Endothelial cell of umbilical vein (primary cell): ENCODE results near the gene AQP3. TPM values are rescaled to one million over a fixed set of nuclear protein-coding genes. Genes with fewer than 3 reads are reported as not detected.

Source experiments
- BruUV-seq: library from RNA; stranded (reverse); fragments of 400-500 nt; replicated peaks from 2 replicates; lab custom pipeline; 2021; lab: Mats Ljungman, UMichigan
- CTCF ChIA-PET: fragments of 300-600, 350-600 bp; sonication (Branson Sonifier 250); formaldehyde crosslinking; loops from one replicate; lab custom pipeline; 2021; ENCODE audit warnings: antibody characterized with exemption, inconsistent platforms; lab: Charles Lee
- POLR2A ChIA-PET: fragments of 300-600, 350-600 bp; sonication (Branson Sonifier 250); formaldehyde crosslinking; loops from one replicate; lab custom pipeline; 2021; ENCODE audit warnings: antibody characterized with exemption, inconsistent platforms; lab: Charles Lee
- DNase-seq: peaks from one replicate; pipeline ENCODE4 v3.0.0-alpha.2; 2011; ENCODE audit warnings: low read depth, low spot score
- FAIRE-seq: peaks from 2 replicates; lab custom pipeline; 2011; peaks lifted over from hg19 to GRCh38; lab: Jason Lieb, UNC
- H2AFZ ChIP-seq: 2 replicates; pipeline ENCODE4 v1.6.0; 2012; ENCODE audit warnings: low read depth, low read length, control low read depth, inconsistent platforms
- H3K27ac ChIP-seq: 2 replicates; pipeline ENCODE4 v1.5.1; 2011; ENCODE audit warnings: low read depth, mild to moderate bottlenecking, control low read depth, low read length, moderate library complexity; ENCODE audit not compliant: insufficient read depth
- H3K27me3 ChIP-seq, 2 experiments: 2 replicates each; pipeline versions ENCODE4 v1.6.0 to v1.6.1; 2011; ENCODE audit warnings: low read length in 2 of 2, mixed read lengths in 1 of 2; ENCODE audit not compliant: control insufficient read depth in 2 of 2, insufficient read depth in 2 of 2
- H3K36me3 ChIP-seq, 2 experiments: 2 replicates in 1 of 2; 3 replicates in 1 of 2; pipeline ENCODE4 v1.5.1; 2011; ENCODE audit warnings: low read length in 2 of 2, mild to moderate bottlenecking in 1 of 2, moderate library complexity in 1 of 2; ENCODE audit not compliant: control insufficient read depth in 2 of 2, insufficient read depth in 2 of 2; ENCODE audit errors: extremely low read depth in 1 of 2
- H3K4me1 ChIP-seq: 3 replicates; pipeline ENCODE4 v1.5.1; 2011; ENCODE audit warnings: mild to moderate bottlenecking, low read length; ENCODE audit not compliant: control insufficient read depth, insufficient read depth; ENCODE audit errors: extremely low read depth
- H3K4me2 ChIP-seq: 2 replicates; pipeline ENCODE4 v1.6.1; 2011; ENCODE audit warnings: low read length, control low read depth, mixed read lengths; ENCODE audit not compliant: insufficient read depth
- H3K4me3 ChIP-seq, 3 experiments: fragments of 200-600 bp in 1 of 3; sonication (generic), shearing (Covaris generic) in 1 of 3; replicated peaks in 1 of 3; 2 replicates each; pipeline ENCODE4 v1.5.1; 2011 to 2016; ENCODE audit warnings: control low read depth in 3 of 3, low read length in 3 of 3, mild to moderate bottlenecking in 2 of 3, inconsistent platforms in 1 of 3, low read depth in 1 of 3, moderate library complexity in 1 of 3; ENCODE audit not compliant: insufficient read depth in 1 of 3
- H3K79me2 ChIP-seq: 2 replicates; pipeline ENCODE4 v1.6.0; 2012; ENCODE audit warnings: low read length, inconsistent platforms; ENCODE audit not compliant: control insufficient read depth, insufficient read depth
- H3K9ac ChIP-seq: replicated peaks from 2 replicates; pipeline ENCODE3; 2011; ENCODE audit warnings: low read length, control low read depth; ENCODE audit not compliant: insufficient read depth; ENCODE audit errors: extremely low read depth
- H3K9me1 ChIP-seq: replicated peaks from 3 replicates; pipeline ENCODE4 v1.6.0; 2011; ENCODE audit warnings: mild to moderate bottlenecking, low read length; ENCODE audit not compliant: control insufficient read depth, insufficient read depth; ENCODE audit errors: extremely low read depth
- H3K9me3 ChIP-seq: replicated peaks from 2 replicates; pipeline ENCODE4 v1.5.1; 2012; ENCODE audit warnings: low read length, inconsistent platforms; ENCODE audit not compliant: control insufficient read depth, insufficient read depth
- H4K20me1 ChIP-seq: replicated peaks from 2 replicates; pipeline ENCODE3; 2011; ENCODE audit warnings: mild to moderate bottlenecking, low read length; ENCODE audit not compliant: control insufficient read depth, insufficient read depth; ENCODE audit errors: extremely low read depth
- CTCF ChIP-seq, 2 donors: IDR thresholded peaks; 1 replicate in 1 of 2; 2 replicates in 1 of 2; pipeline ENCODE4 v1.5.1; 2011; ENCODE audit warnings: low read length in 2 of 2, mild to moderate bottlenecking in 2 of 2, moderate library complexity in 2 of 2, control low read depth in 1 of 2, inconsistent platforms in 1 of 2, low read depth in 1 of 2; ENCODE audit not compliant: insufficient read depth in 1 of 2; ENCODE audit errors: extremely low read depth in 1 of 2
- EZH2 ChIP-seq: IDR thresholded peaks from 2 replicates; pipeline ENCODE4 v1.6.1; 2012; ENCODE audit warnings: borderline replicate concordance, low read depth, mild to moderate bottlenecking, moderate library complexity, low read length, inconsistent platforms; ENCODE audit not compliant: severe bottlenecking
- FOS ChIP-seq: IDR thresholded peaks from 2 replicates; pipeline ENCODE4 v1.6.1; 2011; ENCODE audit warnings: mild to moderate bottlenecking, low read length, moderate library complexity, borderline replicate concordance; ENCODE audit not compliant: insufficient read depth
- GATA2 ChIP-seq: IDR thresholded peaks from 2 replicates; pipeline ENCODE4 v1.7.0; 2011; ENCODE audit warnings: low read depth, mild to moderate bottlenecking, moderate library complexity, mixed read lengths, low read length; ENCODE audit not compliant: insufficient read length, insufficient read depth
- JUN ChIP-seq: IDR thresholded peaks from 2 replicates; pipeline ENCODE4 v1.6.1; 2011; ENCODE audit warnings: borderline replicate concordance, low read depth; ENCODE audit not compliant: insufficient read length, insufficient read depth
- MAX ChIP-seq: IDR thresholded peaks from 2 replicates; pipeline ENCODE4 v1.6.1; 2011; ENCODE audit not compliant: insufficient read depth, insufficient read length
- MYC ChIP-seq: IDR thresholded peaks from one replicate; pipeline ENCODE4 v1.6.1; 2011; ENCODE audit warnings: mild to moderate bottlenecking, low read depth, low read length
- POLR2A ChIP-seq: IDR thresholded peaks from 2 replicates; pipeline ENCODE4 v1.6.1; 2012; ENCODE audit warnings: low read depth, mild to moderate bottlenecking, control low read depth, low read length
- POLR2AphosphoS5 ChIP-seq: IDR thresholded peaks from 2 replicates; pipeline ENCODE4 v1.6.1; 2012; ENCODE audit warnings: low read depth, mild to moderate bottlenecking, control low read depth, low read length, moderate library complexity; ENCODE audit not compliant: insufficient read depth
- dilution Hi-C: fragments of 300-500 bp; cut with MboI; formaldehyde crosslinking; loops from one replicate; pipeline ENCODE4 v1.15.0; 2019; ENCODE audit warnings: low sequenced_read_pairs; ENCODE audit not compliant: extremely low pct_ligation_motif_present
- intact Hi-C: fragments of 100-400 bp; cut with micrococcal nuclease; formaldehyde crosslinking; loops from one replicate; pipeline ENCODE4 v1.10.0; 2022
- polyA plus RNA-seq, 4 experiments: library from polyadenylated mRNA; depleted of rRNA in 3 of 4; stranded (reverse) in 3 of 4; unstranded in 1 of 4; fragments of >200 nt; gene quantifications; 2 replicates each; pipeline versions ENCODE4 v1.2.1 to v1.2.3, GENCODE V29; 2011 to 2012; ENCODE audit warnings: missing spikeins in 1 of 4
- total RNA-seq: library from RNA; stranded (reverse); gene quantifications from 2 replicates; pipeline ENCODE4 v1.2.3, GENCODE V29; 2021

AQP3 gene
- total and polyA plus RNA-seq, 2 donors (not counting 3 experiments of a cell fraction or from before 2014, with no cell fraction given), result 0.93 to 1.8 TPM

GRCh38 chr9:33438926-33439680 lies 8.3 kb downstream of the AQP3 start:
- H3K36me3 ChIP-seq, result no peaks in the 10 kb centered on the region
- H3K4me2 ChIP-seq, result no peak overlapping the region
- no peak overlapping the region for H3K27ac ChIP-seq
- ChIA-PET POLR2A (no interaction called here), CTCF (interaction anchor here (2.9 to 5.9 kb wide), 2 partner anchors 13 to 23 kb away, joined by 10 to 57 read pairs; no protein-coding TSS in a partner anchor)
- intact Hi-C loops (loop anchor here (5.0 kb wide), 1 partner anchor 48 kb away; no protein-coding TSS in a partner anchor), dilution Hi-C loops (no loop called here)
- H3K9ac ChIP-seq, result no peak overlapping the region
- BruUV-seq, result no TSS peak
- H3K9me1 ChIP-seq, result no peaks in the 10 kb centered on the region
- H3K79me2 ChIP-seq, result no peaks in the 10 kb centered on the region
- TF ChIP-seq MAX, result peak; percentile 15
- TF ChIP-seq POLR2AphosphoS5, result no peak
- peak; percentile 31 for TF ChIP-seq GATA2
- DNase-seq (no peak), FAIRE-seq (peak; percentile 8)
- peaks cover 3% of the 10 kb centered on the region for H3K4me1 ChIP-seq
- H4K20me1 ChIP-seq, result no peaks in the 10 kb centered on the region
- no peaks in the 10 kb centered on the region for H3K9me3 ChIP-seq
- H3K4me3 ChIP-seq, result no peak overlapping the region
- no peak overlapping the region for H2AFZ ChIP-seq
- peaks cover 2 to 6% of the 10 kb centered on the region in 2 experiments for H3K27me3 ChIP-seq

- Histone ChIP-seq H3K27me3 (peaks cover 2 to 6% of the 10 kb centered on the region in 2 experiments), H3K36me3 (no peaks in the 10 kb centered on the region), H3K9me3 (no peaks in the 10 kb centered on the region), H3K9me1 (no peaks in the 10 kb centered on the region), H4K20me1 (no peaks in the 10 kb centered on the region), H3K4me3 (no peak overlapping the region), H2AFZ (no peak overlapping the region), H3K4me2 (no peak overlapping the region), H3K9ac (no peak overlapping the region), H3K27ac (no peak overlapping the region), H3K79me2 (no peaks in the 10 kb centered on the region), H3K4me1 (peaks cover 3% of the 10 kb centered on the region)
- ChIA-PET CTCF (interaction anchor here (1.4 to 5.9 kb wide), 3 partner anchors 9 to 22 kb away, joined by 5 to 57 read pairs (median 10); partner anchors contain the start of gene AQP3), POLR2A (interaction anchor here (0.7 kb wide), 1 partner anchor 398 kb away, joined by 4 read pairs; no protein-coding TSS in a partner anchor)
- no TSS peak for BruUV-seq
- dilution Hi-C loops, result no loop called here
- DNase-seq (no peak), FAIRE-seq (no peak)
- TF ChIP-seq EZH2 (no peak), POLR2A (no peak), JUN (no peak), CTCF (IDR thresholded peaks at IDR 0.05; ENCODE audit: extremely low read depth in 1 of 2, insufficient read depth in 1 of 2, low read depth in 1 of 2, low read length in 2 of 2) (no peak), MAX (no peak), FOS (no peak), GATA2 (no peak), POLR2AphosphoS5 (no peak), MYC (no peak)
- intact Hi-C loops, result loop anchor here (5.0 kb wide), 1 partner anchor 49 kb away; no protein-coding TSS in a partner anchor
Observed at GRCh38 chr9:33437898-33438297, 9.5 kb downstream of the AQP3 start.
